Erythroblast (primary cell): Measurements from ENCODE around the gene HJV.
A peak's percentile ranks its signal among the peaks of the same experiment; 100 is the strongest.
"Not testable (repeated sequence)": the region's sequence is repeated elsewhere in the genome, so short reads cannot be mapped to it uniquely, and the experiment has no call there.

Experiments used
- DNase-seq, 2 experiments: peaks; one replicate each; lab custom pipeline; 2025; lab: John Stamatoyannopoulos, UW
- GATA1 ChIP-seq: IDR thresholded peaks from 2 replicates; pipeline ENCODE4 v1.6.1; 2011; ENCODE audit warnings: low read depth, mild to moderate bottlenecking, control low read depth, low read length, moderate library complexity
- POLR2A ChIP-seq: IDR thresholded peaks from 2 replicates; pipeline ENCODE4 v1.6.1; 2011; ENCODE audit warnings: mild to moderate bottlenecking, low read length

Gene HJV

GRCh38 chr1:146021622-146022402 lies at the start of gene HJV:
HJV (minus strand) TSS chr1:146021735; CDS start chr1:146020231, 1,504 bp downstream.
- DNase-seq: no peak
- TF ChIP-seq GATA1: no peak
- TF ChIP-seq POLR2A: no peak

GRCh38 chr1:146059148-146059547 lies 37.6 kb upstream of the HJV start:
- DNase-seq: not testable (repeated sequence)

GRCh38 chr1:146051852-146052676 lies 30.5 kb upstream of the HJV start:
- TF ChIP-seq POLR2A: peak; percentile 100

DNA sequence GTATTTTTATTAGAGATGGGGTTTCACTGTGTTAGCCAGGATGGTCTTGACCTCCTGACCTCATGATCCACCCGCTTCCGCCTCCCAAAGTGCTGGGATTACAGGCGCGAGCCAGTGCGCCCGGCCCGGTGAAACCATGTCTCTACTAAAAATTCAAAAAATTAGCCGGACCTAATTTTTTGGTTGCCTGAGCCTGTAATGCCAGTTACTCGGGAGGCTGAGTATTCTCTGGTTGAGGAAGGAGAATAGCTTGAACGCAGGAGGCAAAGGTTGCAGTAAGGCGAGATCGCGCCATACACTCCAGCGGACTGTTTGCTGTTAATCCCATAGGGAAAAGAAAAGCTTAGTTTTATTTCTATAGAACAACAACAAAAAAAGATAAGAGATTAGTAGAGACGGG lies 29.9 kb upstream of the HJV start:
- no peak for DNase-seq
- TF ChIP-seq GATA1: no peak
- TF ChIP-seq POLR2A: no peak

More at GRCh38 chr1:146051852-146052676, 30.5 kb upstream of the HJV start:
- peak; percentile 89 to 94 for DNase-seq

- not testable (repeated sequence) for DNase-seq
Measured at GRCh38 chr1:146050652-146050963, 29.1 kb upstream of the HJV start.

DNA sequence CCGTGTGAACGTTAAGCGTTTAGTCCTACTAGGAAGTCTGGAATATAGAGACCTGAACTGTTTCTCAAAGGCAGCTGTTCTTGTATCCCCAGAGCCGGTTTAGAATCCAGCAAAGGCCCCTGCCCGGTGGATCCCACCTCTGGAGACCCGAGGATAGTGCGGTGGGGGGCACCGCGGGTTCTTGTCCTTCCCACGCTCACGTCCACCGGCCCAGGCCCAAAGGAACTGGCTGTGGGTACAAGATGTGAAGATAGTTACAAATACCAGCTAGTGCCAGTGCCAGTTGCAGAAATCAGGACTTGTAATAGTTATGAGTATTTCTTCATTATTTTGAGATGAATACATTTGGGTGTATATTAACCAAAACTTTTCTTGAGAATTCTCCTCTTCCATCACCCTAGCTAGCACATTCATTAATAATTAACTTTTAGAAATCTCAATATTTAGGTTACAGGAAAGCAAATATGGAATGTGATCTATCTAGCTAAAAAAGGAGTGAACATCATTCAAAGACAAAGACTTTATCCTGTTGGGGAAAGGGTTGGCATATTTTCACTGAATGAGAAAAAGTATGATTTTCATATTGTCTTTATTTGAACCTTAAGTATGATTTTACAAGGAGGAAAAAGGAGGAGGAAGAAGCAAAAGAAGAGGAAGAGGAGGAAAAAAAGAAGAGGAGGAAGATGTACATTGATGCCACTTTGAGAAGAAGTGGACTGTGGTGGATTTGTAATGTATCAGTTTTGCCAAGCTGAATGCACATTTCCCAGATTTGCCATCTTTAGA lies 28.5 kb upstream of the HJV start:
- DNase-seq: not testable (repeated sequence)

DNA sequence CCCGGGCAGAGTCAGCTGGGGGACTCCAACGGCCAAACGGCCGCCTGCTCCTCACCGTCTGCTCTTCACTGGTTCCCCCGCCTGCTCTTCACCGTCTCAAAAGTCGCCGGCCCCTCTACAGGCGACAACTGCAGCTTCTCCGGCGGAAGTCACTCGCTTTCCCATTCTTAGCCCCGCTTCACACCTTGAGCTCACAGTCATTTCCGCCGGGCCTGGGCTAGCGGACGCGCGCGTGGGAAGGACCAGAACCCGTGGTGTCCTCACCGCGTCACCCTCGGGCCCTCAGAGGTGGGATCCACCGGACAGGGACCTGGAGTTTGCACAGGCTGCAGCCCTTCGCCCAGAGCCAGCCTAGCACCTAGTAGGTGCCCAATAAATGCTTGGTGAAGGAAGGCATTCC lies 27.9 kb upstream of the HJV start:
- TF ChIP-seq GATA1: no peak
- no peak for TF ChIP-seq POLR2A
- no peak for DNase-seq

- not testable (repeated sequence) for DNase-seq
Measured at GRCh38 chr1:146048514-146049115, 27.1 kb upstream of the HJV start.

- DNase-seq: no peak
- no peak for TF ChIP-seq POLR2A
- TF ChIP-seq GATA1: no peak
Measured at GRCh38 chr1:146046664-146047063, 25.1 kb upstream of the HJV start.

GRCh38 chr1:146039844-146040194 lies 18.3 kb upstream of the HJV start:
- no peak for TF ChIP-seq GATA1
- DNase-seq: no peak

- DNase-seq: peak; percentile 89 to 94
- TF ChIP-seq POLR2A: peak; percentile 38
- no peak for TF ChIP-seq GATA1
Measured at GRCh38 chr1:146036965-146037646, 15.6 kb upstream of the HJV start.

DNA sequence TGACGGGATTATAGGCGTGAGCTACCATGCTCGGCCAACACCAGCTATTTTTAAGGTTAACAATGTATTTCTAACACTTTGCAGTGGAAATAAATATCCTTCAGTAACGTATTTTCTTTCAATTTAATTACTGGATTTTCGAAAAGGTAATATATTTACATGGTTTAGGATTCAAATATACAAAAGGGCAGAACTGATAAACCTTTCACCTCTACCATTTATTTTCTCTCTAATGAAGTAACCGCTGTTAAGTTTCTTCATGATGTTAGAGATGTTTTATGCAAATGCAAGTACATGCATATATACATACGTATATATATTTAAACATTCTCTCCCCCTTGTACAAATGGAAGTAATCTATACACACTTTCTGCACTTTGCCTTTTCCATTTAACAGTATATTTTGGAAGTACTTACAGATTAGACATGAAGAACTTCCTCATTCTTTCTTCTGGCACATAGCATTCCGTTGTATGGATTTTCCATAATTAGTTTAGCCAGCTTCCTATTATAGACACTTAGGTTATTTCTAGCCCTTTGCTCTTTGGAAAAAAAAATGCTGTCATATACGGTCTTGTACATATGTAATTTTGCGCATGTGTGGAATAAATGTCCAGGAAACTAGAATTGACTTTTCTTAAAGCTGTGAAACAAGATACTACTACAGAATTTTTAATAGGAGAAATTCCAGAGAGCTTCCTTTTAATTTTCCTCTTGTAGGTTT lies 14.9 kb upstream of the HJV start:
- TF ChIP-seq POLR2A (peak; percentile 15), GATA1 (no peak)
- no peak for DNase-seq

- TF ChIP-seq POLR2A (no peak), GATA1 (no peak)
- peak in 1 of 2 experiments; percentile 42 for DNase-seq
Measured at GRCh38 chr1:146035048-146035423, 13.5 kb upstream of the HJV start.
